ENCODE measurements around the gene ALKBH4. TPM values are rescaled to one million over a fixed set of nuclear protein-coding genes. Genes with fewer than 3 reads are reported as not detected.

The ALKBH4 gene
- polyA plus RNA-seq, 1 donor from 2014 or later: 27.2 TPM

- no peaks in the 10 kb centered on the region for H3K9me2 ChIP-seq (ENCODE audit: insufficient read depth, low read length)
- H3K9ac ChIP-seq (ENCODE audit: low read length): no peak overlapping the region
- no peaks in the 10 kb centered on the region for H3K79me2 ChIP-seq (replicated peaks; ENCODE audit: insufficient read depth, low read length)
- H3K9me3 ChIP-seq (ENCODE audit: low read length): no peaks in the 10 kb centered on the region
- no peak overlapping the region for H3K27ac ChIP-seq (ENCODE audit: low read length)
- no peaks in the 10 kb centered on the region for H3K27me3 ChIP-seq (ENCODE audit: insufficient read depth, low read depth, low read length)
- peaks cover 10% of the 10 kb centered on the region for H3K36me3 ChIP-seq (ENCODE audit: insufficient read depth, low read length)
- no peaks in the 10 kb centered on the region for H4K20me1 ChIP-seq (ENCODE audit: insufficient read depth)
- no peaks in the 10 kb centered on the region for H3F3A ChIP-seq (ENCODE audit: insufficient read depth, low read length, poor library complexity, severe bottlenecking)
- H3K4me2 ChIP-seq (ENCODE audit: low read length): no peak overlapping the region
- H3K4me3 ChIP-seq (ENCODE audit: low read length): no peak overlapping the region
- TF ChIP-seq REST (IDR thresholded peaks at IDR 0.05; ENCODE audit: borderline replicate concordance) (no peak), POLR2AphosphoS5 (IDR thresholded peaks at IDR 0.05) (no peak), CTCF (IDR thresholded peaks at IDR 0.05; ENCODE audit: poor library complexity, severe bottlenecking) (no peak), TAF1 (IDR thresholded peaks at IDR 0.05; ENCODE audit: low read depth) (no peak), RAD21 (conservative IDR thresholded peaks at IDR 0.05) (no peak), SMC3 (conservative IDR thresholded peaks at IDR 0.05; ENCODE audit: poor library complexity) (no peak), MXI1 (conservative IDR thresholded peaks at IDR 0.05; ENCODE audit: poor library complexity, severe bottlenecking) (no peak), EZH2 (IDR thresholded peaks at IDR 0.05; ENCODE audit: borderline replicate concordance, insufficient read depth, low read length, poor library complexity, severe bottlenecking) (no peak), EP300 (conservative IDR thresholded peaks at IDR 0.05; ENCODE audit: poor library complexity, severe bottlenecking) (no peak)
- H2AFZ ChIP-seq (ENCODE audit: low read depth, low read length): no peak overlapping the region
These were observed 53.7 kb downstream of the ALKBH4 start for GRCh38 chr7:102410918-102411317.

GRCh38 chr7:102410123-102410522, 54.5 kb downstream of the ALKBH4 start:
- Histone ChIP-seq H3K9me3 (ENCODE audit: low read length) (no peaks in the 10 kb centered on the region), H3K4me3 (ENCODE audit: low read length) (no peak overlapping the region), H3K27ac (ENCODE audit: low read length) (no peak overlapping the region), H3K36me3 (ENCODE audit: insufficient read depth, low read length) (peaks cover 16% of the 10 kb centered on the region), H3K4me2 (ENCODE audit: low read length) (no peak overlapping the region), H3K9ac (ENCODE audit: low read length) (no peak overlapping the region), H2AFZ (ENCODE audit: low read depth, low read length) (no peak overlapping the region), H3F3A (ENCODE audit: insufficient read depth, low read length, poor library complexity, severe bottlenecking) (no peaks in the 10 kb centered on the region), H3K27me3 (ENCODE audit: insufficient read depth, low read depth, low read length) (no peaks in the 10 kb centered on the region), H4K20me1 (ENCODE audit: insufficient read depth) (no peaks in the 10 kb centered on the region), H3K9me2 (ENCODE audit: insufficient read depth, low read length) (no peaks in the 10 kb centered on the region), H3K79me2 (replicated peaks; ENCODE audit: insufficient read depth, low read length) (no peaks in the 10 kb centered on the region)
- no peak for TF ChIP-seq MXI1 (conservative IDR thresholded peaks at IDR 0.05; ENCODE audit: poor library complexity, severe bottlenecking)
- TF ChIP-seq SMC3 (conservative IDR thresholded peaks at IDR 0.05; ENCODE audit: poor library complexity): no peak
- no peak for TF ChIP-seq RAD21 (conservative IDR thresholded peaks at IDR 0.05)
- TF ChIP-seq EZH2 (IDR thresholded peaks at IDR 0.05; ENCODE audit: borderline replicate concordance, insufficient read depth, low read length, poor library complexity, severe bottlenecking): no peak
- no peak for TF ChIP-seq EP300 (conservative IDR thresholded peaks at IDR 0.05; ENCODE audit: poor library complexity, severe bottlenecking)
- TF ChIP-seq TAF1 (IDR thresholded peaks at IDR 0.05; ENCODE audit: low read depth): no peak
- no peak for TF ChIP-seq CTCF (IDR thresholded peaks at IDR 0.05; ENCODE audit: poor library complexity, severe bottlenecking)
- TF ChIP-seq POLR2AphosphoS5 (IDR thresholded peaks at IDR 0.05): no peak
- TF ChIP-seq REST (IDR thresholded peaks at IDR 0.05; ENCODE audit: borderline replicate concordance): no peak
